Body of pancreas (tissue), 4 donors: ENCODE results near the gene SOX13. TPM values are rescaled to one million over a fixed set of nuclear protein-coding genes. Genes with fewer than 3 reads are reported as not detected.

Source experiments
- ATAC-seq: fragments of 150-250 bp; one replicate; pipeline ENCODE4 v1.9.1; 2016
- DNase-seq, 4 donors: peaks; one replicate each; pipeline ENCODE4 v3.0.0-alpha.2; 2019
- H3K27ac ChIP-seq, 4 donors: fragments of 200-600 bp; sonication (generic); 1 replicate in 3 of 4; 2 replicates in 1 of 4; pipeline versions ENCODE4 v1.5.1 to v1.6.1; 2016 to 2019; ENCODE audit warnings: mild to moderate bottlenecking in 1 of 4, mixed read lengths in 1 of 4, moderate library complexity in 1 of 4
- H3K27me3 ChIP-seq, 2 donors: fragments of 200-600 bp; sonication (generic); one replicate each; pipeline ENCODE4 v1.6.0; 2016; ENCODE audit warnings: mild to moderate bottlenecking in 1 of 2
- H3K36me3 ChIP-seq, 2 donors: fragments of 200-600 bp; sonication (generic); replicated peaks in 1 of 2; 2 replicates each; pipeline ENCODE4 v1.5.1; 2016; ENCODE audit warnings: low read depth in 2 of 2; ENCODE audit not compliant: insufficient read depth in 1 of 2
- H3K4me1 ChIP-seq: fragments of 200-600 bp; sonication (generic); one replicate; pipeline ENCODE4 v1.6.0; 2016
- H3K4me3 ChIP-seq, 2 donors: fragments of 200-600 bp; sonication (generic); 1 replicate in 1 of 2; 2 replicates in 1 of 2; pipeline ENCODE4 v1.5.1; 2016 to 2019
- H3K9me3 ChIP-seq, 3 donors: fragments of 200-600 bp; sonication (generic); 1 replicate in 2 of 3; 2 replicates in 1 of 3; pipeline ENCODE4 v1.5.1; 2016
- POLR2A ChIP-seq, 3 donors: fragments of 450-650 bp; IDR thresholded peaks; one replicate each; pipeline ENCODE4 v1.6.1; 2016; ENCODE audit warnings: antibody characterized with exemption in 3 of 3, mild to moderate bottlenecking in 2 of 3
- WGBS, 2 donors: methylation state at CpG; one replicate each; pipeline ENCODE4 v1.1.5; 2017; 5-methylcytosine and 5-hydroxymethylcytosine counted together
- intact Hi-C: fragments of 100-400 bp; cut with DNase I; formaldehyde crosslinking; loops from one replicate; pipeline ENCODE4 v1.15.1; 2023
- total RNA-seq, 2 donors: library from RNA; depleted of rRNA; stranded (reverse); fragments of >200 nt; gene quantifications; one replicate each; pipeline ENCODE4 v1.1.0, GENCODE V29; 2016
- TF ChIP-seq, protein P1 (sequence below), 7 experiments: fragments of 450-650 bp in 4 of 7; fragments of 200-600 bp in 3 of 7; sonication (generic) in 3 of 7; IDR thresholded peaks; one replicate each; pipeline ENCODE4 v1.5.1; 2016 to 2019; ENCODE audit warnings: antibody characterized with exemption in 7 of 7

Gene SOX13
- total RNA-seq, 2 donors from 2014 or later, result 29.6 to 37.2 TPM

DNA sequence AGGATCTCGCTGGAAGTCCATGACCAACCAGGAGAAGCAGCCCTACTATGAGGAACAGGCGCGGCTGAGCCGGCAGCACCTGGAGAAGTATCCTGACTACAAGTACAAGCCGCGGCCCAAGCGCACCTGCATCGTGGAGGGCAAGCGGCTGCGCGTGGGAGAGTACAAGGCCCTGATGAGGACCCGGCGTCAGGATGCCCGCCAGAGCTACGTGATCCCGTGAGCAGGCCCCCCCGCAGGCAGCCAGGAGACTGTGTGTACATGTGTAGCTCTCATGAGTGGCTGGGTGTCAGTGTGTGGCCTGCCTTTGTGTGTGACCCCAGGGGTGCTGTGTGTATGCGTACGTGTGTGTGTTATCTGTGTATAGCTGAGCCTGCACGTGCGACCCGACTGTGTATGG lies 51.7 kb downstream of the SOX13 start:
- 90 to 91% methylated on average over 18 to 22 of the region's 22 CpGs for WGBS, 2 donors
- Histone ChIP-seq H3K4me1 (peaks cover 27% of the 10 kb centered on the region), H3K9me3 (no peaks in the 10 kb centered on the region), H3K27ac (no peak overlapping the region), H3K4me3 (no peak overlapping the region), H3K36me3 (peaks cover 0 to 14% of the 10 kb centered on the region in 2 donors), H3K27me3 (no peaks in the 10 kb centered on the region)
- intact Hi-C loops, result loop anchor here (5.0 kb wide), 2 partner anchors 52 to 247 kb away; partner anchors contain the start of gene SOX13
- TF ChIP-seq POLR2A (IDR thresholded peaks at IDR 0.05), result no peak
- TF ChIP-seq, protein P1, sequence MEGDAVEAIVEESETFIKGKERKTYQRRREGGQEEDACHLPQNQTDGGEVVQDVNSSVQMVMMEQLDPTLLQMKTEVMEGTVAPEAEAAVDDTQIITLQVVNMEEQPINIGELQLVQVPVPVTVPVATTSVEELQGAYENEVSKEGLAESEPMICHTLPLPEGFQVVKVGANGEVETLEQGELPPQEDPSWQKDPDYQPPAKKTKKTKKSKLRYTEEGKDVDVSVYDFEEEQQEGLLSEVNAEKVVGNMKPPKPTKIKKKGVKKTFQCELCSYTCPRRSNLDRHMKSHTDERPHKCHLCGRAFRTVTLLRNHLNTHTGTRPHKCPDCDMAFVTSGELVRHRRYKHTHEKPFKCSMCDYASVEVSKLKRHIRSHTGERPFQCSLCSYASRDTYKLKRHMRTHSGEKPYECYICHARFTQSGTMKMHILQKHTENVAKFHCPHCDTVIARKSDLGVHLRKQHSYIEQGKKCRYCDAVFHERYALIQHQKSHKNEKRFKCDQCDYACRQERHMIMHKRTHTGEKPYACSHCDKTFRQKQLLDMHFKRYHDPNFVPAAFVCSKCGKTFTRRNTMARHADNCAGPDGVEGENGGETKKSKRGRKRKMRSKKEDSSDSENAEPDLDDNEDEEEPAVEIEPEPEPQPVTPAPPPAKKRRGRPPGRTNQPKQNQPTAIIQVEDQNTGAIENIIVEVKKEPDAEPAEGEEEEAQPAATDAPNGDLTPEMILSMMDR (IDR thresholded peaks at IDR 0.05), result no peak
- DNase-seq (no peak), ATAC-seq (no peak)

DNA sequence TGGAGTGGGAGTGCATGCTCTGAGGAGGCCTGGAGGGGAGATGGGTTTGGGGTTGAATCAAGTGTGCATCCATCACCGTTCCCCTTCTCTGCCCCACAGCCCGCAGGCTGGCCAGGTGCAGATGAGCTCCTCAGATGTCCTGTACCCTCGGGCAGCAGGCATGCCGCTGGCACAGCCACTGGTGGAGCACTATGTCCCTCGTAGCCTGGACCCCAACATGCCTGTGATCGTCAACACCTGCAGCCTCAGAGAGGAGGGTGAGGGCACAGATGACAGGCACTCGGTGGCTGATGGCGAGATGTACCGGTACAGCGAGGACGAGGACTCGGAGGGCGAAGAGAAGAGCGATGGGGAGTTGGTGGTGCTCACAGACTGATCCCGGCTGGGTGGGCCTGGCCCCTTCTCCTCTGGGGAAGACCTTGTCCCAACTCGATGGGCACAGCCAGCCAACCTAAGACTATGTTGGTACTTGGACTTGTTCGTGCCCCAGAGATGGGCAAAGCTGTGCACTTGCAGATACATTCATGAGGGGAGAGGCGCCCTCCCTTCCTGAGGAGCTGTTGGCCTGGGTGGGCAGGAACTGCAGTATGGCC lies 52.9 kb downstream of the SOX13 start:
- Histone ChIP-seq H3K9me3 (no peaks in the 10 kb centered on the region), H3K27me3 (no peaks in the 10 kb centered on the region), H3K36me3 (peaks cover 0 to 14% of the 10 kb centered on the region in 2 donors), H3K4me3 (no peak overlapping the region), H3K27ac (no peak overlapping the region), H3K4me1 (peaks cover 39% of the 10 kb centered on the region)
- ATAC-seq (no peak), DNase-seq (no peak)
- WGBS, 2 donors, result 91 to 93% methylated on average over 6 to 16 of the region's 18 CpGs
- intact Hi-C loops, result loop anchor here (5.0 kb wide), 1 partner anchor 54 kb away; the partner anchor contains the start of gene SOX13
- TF ChIP-seq POLR2A (IDR thresholded peaks at IDR 0.05), result no peak
- TF ChIP-seq, protein P1 (IDR thresholded peaks at IDR 0.05), result no peak

DNA sequence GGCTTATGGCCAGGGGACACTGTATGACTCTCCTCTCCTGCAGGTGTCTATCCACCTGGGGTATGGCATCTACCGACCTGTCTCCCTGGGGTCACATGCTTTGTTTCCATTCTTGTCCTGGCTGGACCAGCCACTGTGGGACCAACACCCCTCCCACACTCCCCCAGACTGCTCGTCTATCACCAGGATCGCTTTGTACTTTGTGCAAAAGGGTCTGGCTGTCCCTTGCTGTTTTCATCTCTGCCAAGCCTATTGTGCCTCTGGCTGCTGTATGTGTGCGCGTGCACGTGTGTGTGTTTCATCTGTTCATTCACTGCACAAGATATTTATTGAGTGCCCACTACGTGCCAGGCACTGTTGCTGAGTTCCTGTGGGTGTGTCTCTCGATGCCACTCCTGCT lies 53.5 kb downstream of the SOX13 start:
- no peaks in the 10 kb centered on the region for H3K27me3 ChIP-seq
- intact Hi-C loops, result loop anchor here (5.0 kb wide), 1 partner anchor 54 kb away; the partner anchor contains the start of gene SOX13
- peaks cover 44% of the 10 kb centered on the region for H3K4me1 ChIP-seq
- no peak overlapping the region for H3K4me3 ChIP-seq
- DNase-seq (no peak), ATAC-seq (no peak)
- H3K36me3 ChIP-seq, result peaks cover 0 to 14% of the 10 kb centered on the region in 2 donors
- TF ChIP-seq, protein P1 (IDR thresholded peaks at IDR 0.05), result no peak
- TF ChIP-seq POLR2A (IDR thresholded peaks at IDR 0.05), result no peak
- peak overlapping the region in 2 of 4 donors; percentile 22 to 47 for H3K27ac ChIP-seq
- WGBS, 2 donors, result 67 to 71% methylated on average over 7 to 8 of the region's 8 CpGs
- H3K9me3 ChIP-seq, result no peaks in the 10 kb centered on the region

DNA sequence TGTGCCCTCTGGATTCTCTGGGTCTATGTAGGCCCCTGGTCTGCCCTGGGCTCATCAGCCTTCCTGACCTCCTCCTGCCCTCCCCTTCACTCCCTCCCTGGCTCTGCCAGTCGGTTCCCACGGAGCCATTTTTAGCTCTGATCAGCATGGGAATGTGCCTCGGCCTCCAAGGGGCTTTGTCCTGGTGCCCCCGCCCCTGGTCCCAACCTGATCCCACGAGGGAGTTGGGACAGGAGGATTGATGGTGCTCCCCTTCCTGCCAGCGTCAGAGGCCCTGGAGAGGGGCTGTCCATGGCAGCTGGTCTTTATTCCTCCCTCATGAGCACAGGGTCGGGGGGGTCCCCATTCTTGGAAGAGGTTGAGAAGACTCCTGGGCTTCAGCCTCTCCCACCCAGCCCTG lies 54.0 kb downstream of the SOX13 start:
- TF ChIP-seq, protein P1 (IDR thresholded peaks at IDR 0.05), result no peak
- no peak for TF ChIP-seq POLR2A (IDR thresholded peaks at IDR 0.05)

More for the DNA sequence above, 54.0 kb downstream of the SOX13 start:
- DNase-seq, result no peak
- no peak for ATAC-seq
- no peak overlapping the region for H3K4me3 ChIP-seq
- peak overlapping the region in 2 of 4 donors; percentile 22 to 47 for H3K27ac ChIP-seq
- no peaks in the 10 kb centered on the region for H3K27me3 ChIP-seq
- no peaks in the 10 kb centered on the region for H3K9me3 ChIP-seq
- WGBS, 2 donors, result 37 to 39% methylated on average over 6 to 7 of the region's 7 CpGs
- peaks cover 0 to 14% of the 10 kb centered on the region in 2 donors for H3K36me3 ChIP-seq
- peaks cover 50% of the 10 kb centered on the region for H3K4me1 ChIP-seq
- intact Hi-C loops, result loop anchor here (5.0 kb wide), 1 partner anchor 55 kb away; the partner anchor contains the start of gene SOX13
